Uterus (tissue), 4 donors: ENCODE data around the gene KRTAP5-7. TPM values are rescaled to one million over a fixed set of nuclear protein-coding genes. Genes with fewer than 3 reads are reported as not detected.

Experiments
- DNase-seq, 2 donors: peaks; one replicate each; pipeline ENCODE4 v3.0.0-alpha.2; 2019 to 2020
- H3K27ac ChIP-seq, 2 donors: fragments of 200-600 bp; sonication (generic); 1 replicate in 1 of 2; 2 replicates in 1 of 2; pipeline ENCODE4 v1.5.1; 2016 to 2018
- H3K27me3 ChIP-seq, 2 donors: fragments of 200-600 bp; sonication (generic); one replicate each; pipeline ENCODE4 v1.5.1; 2018 to 2019; ENCODE audit warnings: control low read depth in 1 of 2
- H3K36me3 ChIP-seq, 2 donors: fragments of 200-600 bp; sonication (generic); one replicate each; pipeline ENCODE4 v1.5.1; 2019; ENCODE audit warnings: control low read depth in 1 of 2
- H3K4me1 ChIP-seq, 2 donors: fragments of 200-600 bp; sonication (generic); one replicate each; pipeline ENCODE4 v1.5.1; 2018 to 2019; ENCODE audit warnings: control low read depth in 1 of 2
- H3K4me3 ChIP-seq, 2 donors: fragments of 200-600 bp; sonication (generic); 1 replicate in 1 of 2; 2 replicates in 1 of 2; pipeline ENCODE4 v1.5.1; 2018 to 2019; ENCODE audit warnings: mild to moderate bottlenecking in 1 of 2
- H3K9me3 ChIP-seq, 2 donors: fragments of 200-600 bp; sonication (generic); one replicate each; pipeline ENCODE4 v1.5.1; 2019; ENCODE audit warnings: control low read depth in 1 of 2
- POLR2A ChIP-seq, 2 donors: fragments of 450-650 bp; IDR thresholded peaks; one replicate each; pipeline ENCODE4 v1.6.1; 2016; ENCODE audit warnings: antibody characterized with exemption in 2 of 2, mild to moderate bottlenecking in 1 of 2, moderate library complexity in 1 of 2
- intact Hi-C: fragments of 100-400 bp; cut with DNase I; formaldehyde crosslinking; loops from one replicate; pipeline ENCODE4 v1.15.1; 2023; ENCODE audit warnings: low total_unique reads
- total RNA-seq, 4 donors: library from RNA; depleted of rRNA in 3 of 4; stranded (reverse); fragments of >200 nt in 3 of 4; gene quantifications; one replicate each; pipeline versions ENCODE4 v1.1.0 to v1.2.4, GENCODE V29; 2014 to 2023
- TF ChIP-seq, protein P1 (sequence below), 4 experiments: fragments of 200-600 bp in 2 of 4; fragments of 450-650 bp in 2 of 4; sonication (generic) in 2 of 4; IDR thresholded peaks; one replicate each; pipeline ENCODE4 v1.5.1; 2016 to 2019; ENCODE audit warnings: antibody characterized with exemption in 4 of 4, mild to moderate bottlenecking in 2 of 4, moderate library complexity in 1 of 4
- donor health status: DM: yes; HTN: yes; CAD: no.

The KRTAP5-7 gene
- total RNA-seq, 4 donors from 2014 or later = 0.95 TPM; not detected in 3

DNA sequence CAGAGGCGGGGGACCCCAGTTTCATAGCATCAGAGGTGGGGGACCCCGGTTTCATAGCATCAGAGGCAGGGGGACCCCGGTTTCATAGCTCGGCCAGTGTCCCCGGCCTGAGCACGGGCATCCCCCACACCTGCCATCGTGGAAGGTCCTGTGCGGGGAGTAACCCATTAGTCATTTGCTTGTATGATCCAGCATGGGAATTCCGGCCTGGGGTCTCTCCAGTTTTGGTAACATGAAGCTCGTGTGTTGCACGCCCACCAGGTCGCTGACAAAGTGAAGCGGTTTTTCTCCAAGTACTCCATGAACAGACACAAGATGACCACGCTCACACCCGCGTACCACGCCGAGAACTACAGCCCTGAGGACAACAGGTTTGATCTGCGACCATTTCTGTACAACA, 29.0 kb upstream of the KRTAP5-7 start:
- H3K9me3 ChIP-seq = no peaks in the 10 kb centered on the region
- no peak overlapping the region for H3K4me3 ChIP-seq
- no peaks in the 10 kb centered on the region for H3K27me3 ChIP-seq
- H3K4me1 ChIP-seq = no peaks in the 10 kb centered on the region
- no peak for DNase-seq
- no peaks in the 10 kb centered on the region for H3K36me3 ChIP-seq
- no peak overlapping the region for H3K27ac ChIP-seq
- no peak for TF ChIP-seq POLR2A (IDR thresholded peaks at IDR 0.05)
- TF ChIP-seq, protein P1, sequence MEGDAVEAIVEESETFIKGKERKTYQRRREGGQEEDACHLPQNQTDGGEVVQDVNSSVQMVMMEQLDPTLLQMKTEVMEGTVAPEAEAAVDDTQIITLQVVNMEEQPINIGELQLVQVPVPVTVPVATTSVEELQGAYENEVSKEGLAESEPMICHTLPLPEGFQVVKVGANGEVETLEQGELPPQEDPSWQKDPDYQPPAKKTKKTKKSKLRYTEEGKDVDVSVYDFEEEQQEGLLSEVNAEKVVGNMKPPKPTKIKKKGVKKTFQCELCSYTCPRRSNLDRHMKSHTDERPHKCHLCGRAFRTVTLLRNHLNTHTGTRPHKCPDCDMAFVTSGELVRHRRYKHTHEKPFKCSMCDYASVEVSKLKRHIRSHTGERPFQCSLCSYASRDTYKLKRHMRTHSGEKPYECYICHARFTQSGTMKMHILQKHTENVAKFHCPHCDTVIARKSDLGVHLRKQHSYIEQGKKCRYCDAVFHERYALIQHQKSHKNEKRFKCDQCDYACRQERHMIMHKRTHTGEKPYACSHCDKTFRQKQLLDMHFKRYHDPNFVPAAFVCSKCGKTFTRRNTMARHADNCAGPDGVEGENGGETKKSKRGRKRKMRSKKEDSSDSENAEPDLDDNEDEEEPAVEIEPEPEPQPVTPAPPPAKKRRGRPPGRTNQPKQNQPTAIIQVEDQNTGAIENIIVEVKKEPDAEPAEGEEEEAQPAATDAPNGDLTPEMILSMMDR (IDR thresholded peaks at IDR 0.05) = no peak
- intact Hi-C loops = no loop called here

DNA sequence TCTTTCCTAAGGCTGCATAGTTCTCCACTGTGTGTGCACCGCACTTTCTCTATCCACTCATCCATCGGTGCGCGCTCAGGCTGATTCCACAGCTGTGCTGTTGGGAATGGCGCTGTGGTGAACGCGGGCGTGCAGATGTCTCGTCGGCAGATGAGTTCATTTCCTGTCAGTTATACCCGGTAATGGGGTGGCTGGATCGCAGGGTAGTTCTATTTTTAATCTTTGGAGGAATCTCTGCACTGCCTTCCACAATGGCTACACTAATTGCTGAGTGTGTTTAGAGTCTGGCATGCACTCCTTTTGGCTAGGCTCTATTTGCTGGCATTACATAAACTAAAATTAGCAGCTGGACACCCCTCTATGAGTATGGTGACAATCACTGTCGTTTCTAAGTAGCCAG, 27.9 kb upstream of the KRTAP5-7 start:
- Histone ChIP-seq H3K27me3 (no peaks in the 10 kb centered on the region), H3K36me3 (no peaks in the 10 kb centered on the region), H3K9me3 (no peaks in the 10 kb centered on the region), H3K27ac (no peak overlapping the region), H3K4me1 (no peaks in the 10 kb centered on the region), H3K4me3 (no peak overlapping the region)
- intact Hi-C loops = no loop called here
- TF ChIP-seq, protein P1 (IDR thresholded peaks at IDR 0.05) = no peak
- no peak for TF ChIP-seq POLR2A (IDR thresholded peaks at IDR 0.05)
- no peak for DNase-seq

DNA sequence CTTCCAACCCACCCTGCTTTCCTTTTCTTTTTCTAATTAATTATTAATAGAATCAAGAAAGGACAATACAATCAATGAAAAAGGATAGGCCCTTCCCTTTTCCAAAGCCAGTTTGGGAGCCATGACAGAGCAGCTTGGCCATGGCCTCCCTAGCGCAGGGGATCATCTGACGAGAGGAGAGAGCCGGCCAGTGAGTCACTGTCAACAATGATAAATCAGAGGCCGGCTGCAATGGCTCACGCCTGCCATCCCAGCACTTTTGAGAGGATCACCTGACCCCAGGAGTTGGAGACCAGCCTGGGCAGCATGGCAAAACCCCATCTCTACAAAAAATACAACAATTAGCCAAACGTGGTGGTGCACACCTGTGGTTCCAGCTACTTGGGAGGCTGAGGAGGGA, 27.5 kb upstream of the KRTAP5-7 start:
- Histone ChIP-seq H3K4me1 (no peaks in the 10 kb centered on the region), H3K9me3 (no peaks in the 10 kb centered on the region), H3K36me3 (no peaks in the 10 kb centered on the region), H3K27ac (no peak overlapping the region), H3K27me3 (no peaks in the 10 kb centered on the region), H3K4me3 (no peak overlapping the region)
- no peak for TF ChIP-seq POLR2A (IDR thresholded peaks at IDR 0.05)
- TF ChIP-seq, protein P1 (IDR thresholded peaks at IDR 0.05) = no peak
- intact Hi-C loops = no loop called here
- no peak for DNase-seq

DNA sequence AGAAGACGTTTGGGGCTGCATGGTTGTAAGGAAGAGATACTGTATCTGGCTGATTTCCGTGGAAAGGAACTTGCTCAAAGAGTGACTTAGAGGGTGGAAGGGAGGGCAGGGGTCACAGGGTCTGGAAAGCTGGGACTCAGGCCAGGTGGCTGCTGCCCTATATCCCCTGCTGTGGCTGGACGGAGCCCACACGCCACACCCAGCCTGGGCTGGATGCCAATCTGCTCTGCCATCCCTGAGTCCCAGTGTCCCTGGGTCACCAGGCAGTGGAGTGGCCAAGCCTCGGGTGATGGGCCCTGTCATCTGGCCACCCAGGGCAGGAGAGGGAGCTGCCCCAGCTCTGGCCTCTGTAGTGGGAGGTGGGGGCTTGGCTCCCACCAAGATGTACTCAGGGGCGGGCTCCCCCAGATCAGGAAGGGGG, 26.5 kb upstream of the KRTAP5-7 start:
- intact Hi-C loops = no loop called here
- no peak overlapping the region for H3K4me3 ChIP-seq
- H3K4me1 ChIP-seq = no peaks in the 10 kb centered on the region
- H3K36me3 ChIP-seq = no peaks in the 10 kb centered on the region
- TF ChIP-seq, protein P1 (IDR thresholded peaks at IDR 0.05) = no peak
- no peak for TF ChIP-seq POLR2A (IDR thresholded peaks at IDR 0.05)
- no peaks in the 10 kb centered on the region for H3K9me3 ChIP-seq
- DNase-seq = no peak
- no peak overlapping the region for H3K27ac ChIP-seq
- H3K27me3 ChIP-seq = no peaks in the 10 kb centered on the region

DNA sequence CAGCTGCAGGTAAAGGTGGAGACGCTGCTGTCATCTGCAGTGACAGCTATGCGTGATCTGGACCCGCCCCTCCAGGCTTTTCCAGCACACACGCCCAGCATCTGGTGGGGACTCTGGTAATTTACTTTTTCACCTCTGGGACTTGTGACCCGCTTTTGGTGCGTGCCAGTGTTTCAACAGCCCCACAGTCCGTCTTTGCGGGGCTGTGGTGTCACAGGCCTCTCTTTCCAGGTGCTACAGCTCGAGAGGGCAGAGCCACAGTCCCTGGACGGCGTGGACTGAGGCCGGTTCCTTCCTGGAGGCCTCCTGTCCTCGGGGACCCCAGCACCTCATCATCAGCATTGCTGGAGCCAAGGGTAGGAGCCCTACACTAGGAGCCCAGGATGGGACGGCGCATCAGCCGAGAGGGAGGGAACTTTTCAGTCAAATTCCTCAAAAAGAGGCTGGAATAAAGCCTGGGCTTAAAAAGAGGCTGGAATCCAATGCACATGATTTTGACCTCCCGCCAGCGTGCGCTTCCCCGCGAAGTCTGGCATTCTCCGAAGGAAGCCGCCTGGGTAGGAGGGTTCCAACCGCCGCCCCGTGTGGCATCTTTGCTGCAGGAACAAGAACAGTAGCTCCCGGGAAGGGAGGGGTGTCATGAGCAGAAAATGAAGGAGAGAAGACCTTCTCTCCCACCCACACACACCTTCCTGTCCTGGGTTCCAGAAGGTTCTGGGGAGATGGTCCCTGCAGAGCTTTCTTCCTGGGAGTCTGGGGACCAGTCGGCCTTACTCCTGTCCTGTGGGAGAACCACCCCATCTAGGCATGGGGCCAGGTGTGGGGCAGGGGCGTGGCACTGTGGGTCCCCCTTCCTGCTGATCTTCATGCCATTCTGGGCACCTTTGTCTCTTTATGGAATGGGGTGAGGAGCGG, 25.7 kb upstream of the KRTAP5-7 start:
- intact Hi-C loops = no loop called here
- H3K4me1 ChIP-seq = no peaks in the 10 kb centered on the region
- no peak overlapping the region for H3K27ac ChIP-seq
- H3K36me3 ChIP-seq = no peaks in the 10 kb centered on the region
- no peak for DNase-seq
- no peak overlapping the region for H3K4me3 ChIP-seq
- TF ChIP-seq, protein P1 (IDR thresholded peaks at IDR 0.05) = no peak
- TF ChIP-seq POLR2A (IDR thresholded peaks at IDR 0.05) = no peak
- no peaks in the 10 kb centered on the region for H3K9me3 ChIP-seq
- H3K27me3 ChIP-seq = no peaks in the 10 kb centered on the region
